ENCODE results near the gene OR1N2. TPM values are rescaled to one million over a fixed set of nuclear protein-coding genes. Genes with fewer than 3 reads are reported as not detected.

The OR1N2 gene
- total RNA-seq, 1 donor from 2014 or later: not detected

- peaks cover 7% of the 10 kb centered on the region for H3K27me3 ChIP-seq (ENCODE audit: low read depth)
- peaks cover 14% of the 10 kb centered on the region for H3K9me3 ChIP-seq (replicated peaks)
- no peaks in the 10 kb centered on the region for H3K36me3 ChIP-seq
- TF ChIP-seq, protein P1, sequence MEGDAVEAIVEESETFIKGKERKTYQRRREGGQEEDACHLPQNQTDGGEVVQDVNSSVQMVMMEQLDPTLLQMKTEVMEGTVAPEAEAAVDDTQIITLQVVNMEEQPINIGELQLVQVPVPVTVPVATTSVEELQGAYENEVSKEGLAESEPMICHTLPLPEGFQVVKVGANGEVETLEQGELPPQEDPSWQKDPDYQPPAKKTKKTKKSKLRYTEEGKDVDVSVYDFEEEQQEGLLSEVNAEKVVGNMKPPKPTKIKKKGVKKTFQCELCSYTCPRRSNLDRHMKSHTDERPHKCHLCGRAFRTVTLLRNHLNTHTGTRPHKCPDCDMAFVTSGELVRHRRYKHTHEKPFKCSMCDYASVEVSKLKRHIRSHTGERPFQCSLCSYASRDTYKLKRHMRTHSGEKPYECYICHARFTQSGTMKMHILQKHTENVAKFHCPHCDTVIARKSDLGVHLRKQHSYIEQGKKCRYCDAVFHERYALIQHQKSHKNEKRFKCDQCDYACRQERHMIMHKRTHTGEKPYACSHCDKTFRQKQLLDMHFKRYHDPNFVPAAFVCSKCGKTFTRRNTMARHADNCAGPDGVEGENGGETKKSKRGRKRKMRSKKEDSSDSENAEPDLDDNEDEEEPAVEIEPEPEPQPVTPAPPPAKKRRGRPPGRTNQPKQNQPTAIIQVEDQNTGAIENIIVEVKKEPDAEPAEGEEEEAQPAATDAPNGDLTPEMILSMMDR (IDR thresholded peaks at IDR 0.05; ENCODE audit: borderline replicate concordance): no peak
- no peaks in the 10 kb centered on the region for H3K4me1 ChIP-seq
- no peak for DNase-seq
- H3K4me3 ChIP-seq: no peak overlapping the region
- no peak overlapping the region for H3K27ac ChIP-seq (replicated peaks)
- intact Hi-C loops (cut with micrococcal nuclease): no loop called here
These were observed 6.7 kb upstream of the OR1N2 start for GRCh38 chr9:122546196-122546595.

- Histone ChIP-seq H3K9me3 (replicated peaks) (peaks cover 14% of the 10 kb centered on the region), H3K4me1 (no peaks in the 10 kb centered on the region), H3K27ac (replicated peaks) (no peak overlapping the region), H3K36me3 (no peaks in the 10 kb centered on the region), H3K4me3 (no peak overlapping the region), H3K27me3 (ENCODE audit: low read depth) (peaks cover 7% of the 10 kb centered on the region)
- intact Hi-C loops (cut with micrococcal nuclease): no loop called here
- TF ChIP-seq, protein P1 (IDR thresholded peaks at IDR 0.05; ENCODE audit: borderline replicate concordance): no peak
- DNase-seq: no peak
These were observed 1.5 kb upstream of the OR1N2 start for GRCh38 chr9:122551371-122551770.

DNA sequence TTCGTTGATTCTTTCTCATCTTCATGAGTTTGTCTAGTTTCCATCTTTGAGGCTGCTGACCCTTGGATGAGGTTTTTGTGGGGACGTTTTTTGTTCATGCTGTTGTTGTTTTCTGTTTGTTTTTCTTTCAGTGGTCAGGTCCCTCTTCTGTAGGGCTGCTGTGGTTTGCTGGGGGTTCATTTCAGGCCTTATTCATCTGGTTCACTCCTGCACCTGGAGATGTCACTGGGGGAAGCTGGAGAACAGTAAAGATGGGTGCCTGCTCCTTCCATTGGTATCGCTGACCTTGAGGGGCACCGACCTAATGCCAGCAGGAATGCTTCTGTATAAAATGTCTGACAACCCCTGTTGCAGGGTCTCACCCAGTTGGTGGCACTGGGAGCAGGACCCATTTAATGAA lies 8.5 kb downstream of the OR1N2 start:
- Histone ChIP-seq H3K27me3 (ENCODE audit: low read depth) (peaks cover 10% of the 10 kb centered on the region), H3K4me3 (no peak overlapping the region), H3K27ac (replicated peaks) (no peak overlapping the region), H3K9me3 (replicated peaks) (peaks cover 34% of the 10 kb centered on the region), H3K4me1 (no peaks in the 10 kb centered on the region), H3K36me3 (no peaks in the 10 kb centered on the region)
- intact Hi-C loops (cut with micrococcal nuclease): no loop called here
- DNase-seq: no peak
- TF ChIP-seq, protein P1 (IDR thresholded peaks at IDR 0.05; ENCODE audit: borderline replicate concordance): no peak

DNA sequence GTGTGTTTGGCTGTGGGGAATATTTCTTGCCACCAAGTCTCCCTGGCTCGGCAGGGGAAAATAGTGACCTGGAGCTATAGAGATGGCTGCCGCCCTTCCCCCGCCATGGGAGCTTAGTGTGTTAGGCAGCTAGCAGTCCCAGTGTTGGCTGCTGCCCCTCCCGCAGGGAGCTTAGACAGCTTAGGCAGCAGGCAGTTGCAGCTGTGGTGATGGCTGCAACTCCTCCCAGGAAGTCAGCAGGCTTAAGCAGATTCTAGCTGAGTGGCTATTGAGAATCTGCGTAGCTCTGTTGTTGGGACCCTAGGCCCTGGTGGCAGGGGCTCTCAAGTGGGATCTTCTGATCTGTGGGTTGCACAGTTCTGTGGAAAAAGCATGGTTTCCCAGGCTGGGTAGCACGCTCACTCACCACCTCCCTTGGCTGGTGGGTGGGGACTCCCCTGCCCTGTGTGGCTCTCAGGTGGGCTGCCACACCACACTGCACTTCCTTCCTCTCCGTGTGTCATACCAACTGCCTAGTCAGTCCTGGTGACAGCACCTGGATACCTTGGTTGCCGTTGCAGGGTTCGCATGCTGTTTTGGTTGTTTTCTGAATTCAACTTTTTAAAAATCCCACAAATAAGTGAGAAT lies 9.3 kb downstream of the OR1N2 start:
- no peaks in the 10 kb centered on the region for H3K36me3 ChIP-seq
- no peak overlapping the region for H3K27ac ChIP-seq (replicated peaks)
- H3K4me1 ChIP-seq: no peaks in the 10 kb centered on the region
- peaks cover 34% of the 10 kb centered on the region for H3K9me3 ChIP-seq (replicated peaks)
- H3K27me3 ChIP-seq (ENCODE audit: low read depth): peaks cover 10% of the 10 kb centered on the region
- no peak overlapping the region for H3K4me3 ChIP-seq
- TF ChIP-seq, protein P1 (IDR thresholded peaks at IDR 0.05; ENCODE audit: borderline replicate concordance): no peak
- intact Hi-C loops (cut with micrococcal nuclease): no loop called here
- DNase-seq: no peak

GRCh38 chr9:122567901-122568300 lies 15.0 kb downstream of the OR1N2 start:
- H3K4me3 ChIP-seq: no peak overlapping the region
- H3K4me1 ChIP-seq: no peaks in the 10 kb centered on the region
- TF ChIP-seq, protein P1 (IDR thresholded peaks at IDR 0.05; ENCODE audit: borderline replicate concordance): no peak
- H3K27me3 ChIP-seq (ENCODE audit: low read depth): peaks cover 4% of the 10 kb centered on the region
- intact Hi-C loops (cut with micrococcal nuclease): no loop called here
- peaks cover 16% of the 10 kb centered on the region for H3K9me3 ChIP-seq (replicated peaks)
- DNase-seq: no peak
- no peaks in the 10 kb centered on the region for H3K36me3 ChIP-seq
- H3K27ac ChIP-seq (replicated peaks): no peak overlapping the region

Data from left ventricle myocardium inferior (tissue), 1 donor.